GM21717 (cell line): ENCODE data around the gene OR56A4.

Experiments
- ATAC-seq: cut with Tn5 transposase; IDR thresholded peaks from one replicate; pipeline ENCODE4 v1.9.1; 2021; ENCODE audit warnings: mild to moderate bottlenecking, moderate library complexity; ENCODE audit not compliant: unreplicated experiment

Gene OR56A4

GRCh38 chr11:6006846-6007245, at the start of gene OR56A4:
OR56A4 (minus strand) TSS chr11:6006946; CDS start chr11:6002992, 3,954 bp downstream.
- ATAC-seq, result no peak

GRCh38 chr11:6055569-6055968, 48.8 kb upstream of the OR56A4 start:
- no peak for ATAC-seq

DNA sequence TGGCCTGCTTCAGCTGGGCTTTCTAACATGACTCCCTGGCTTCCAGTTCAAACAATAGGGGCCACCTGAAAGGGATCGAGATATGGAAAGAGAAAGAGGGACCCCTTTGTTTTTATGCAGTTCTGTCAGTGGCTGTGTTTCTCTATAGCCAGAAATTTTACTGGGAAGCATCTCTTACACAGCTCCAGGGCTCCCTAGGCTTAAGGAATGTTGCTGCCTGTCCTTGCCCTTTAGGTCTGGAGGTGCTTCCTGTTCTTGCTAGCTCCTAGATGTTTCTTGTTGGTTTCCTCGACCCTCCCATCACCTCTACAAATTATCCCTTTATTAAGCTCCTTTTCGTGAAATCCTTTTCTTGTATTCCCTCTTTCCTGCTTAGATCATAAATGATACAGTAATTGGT, 45.6 kb upstream of the OR56A4 start:
- no peak for ATAC-seq

- ATAC-seq, result no peak
Observed at GRCh38 chr11:6040874-6041273, 34.1 kb upstream of the OR56A4 start.

DNA sequence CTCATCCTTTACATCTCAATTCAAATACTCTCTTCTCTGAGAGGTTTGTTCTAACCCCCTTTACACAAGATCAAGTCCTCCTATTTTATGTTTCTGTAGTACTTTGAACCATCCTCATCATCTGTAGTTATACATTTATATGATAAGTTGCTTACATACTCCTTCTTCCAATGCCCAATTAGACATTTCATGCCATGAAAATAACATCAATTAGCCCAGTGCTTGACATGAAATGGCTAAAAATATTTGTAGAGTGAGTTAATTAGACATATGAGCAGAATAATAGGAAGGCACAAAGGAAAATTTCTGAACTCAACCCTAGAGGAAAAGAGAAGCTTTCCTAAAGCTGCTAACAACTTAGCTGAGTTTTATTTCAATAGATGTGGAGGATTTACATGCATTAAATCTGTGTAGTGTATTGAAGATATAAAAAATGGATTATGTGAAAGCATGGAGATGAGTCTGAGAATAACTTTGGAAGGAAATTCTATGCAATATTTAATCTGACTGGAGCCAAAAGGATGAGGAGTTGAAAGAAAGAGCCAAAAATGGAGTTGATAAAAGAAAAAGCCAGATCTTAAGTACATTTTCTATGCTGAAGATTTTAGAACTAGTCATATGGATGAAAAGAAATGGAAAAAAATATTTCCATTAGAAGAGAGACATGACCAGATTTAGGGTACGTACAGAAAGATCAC, 24.1 kb upstream of the OR56A4 start, which contains the start of gene OR56A1:
Gene OR56A1 (minus strand): TSS at position 51 of the 698 bp plus-strand sequence. CDS start 3,066 bp downstream, outside the sequence.
- ATAC-seq, result no peak

DNA sequence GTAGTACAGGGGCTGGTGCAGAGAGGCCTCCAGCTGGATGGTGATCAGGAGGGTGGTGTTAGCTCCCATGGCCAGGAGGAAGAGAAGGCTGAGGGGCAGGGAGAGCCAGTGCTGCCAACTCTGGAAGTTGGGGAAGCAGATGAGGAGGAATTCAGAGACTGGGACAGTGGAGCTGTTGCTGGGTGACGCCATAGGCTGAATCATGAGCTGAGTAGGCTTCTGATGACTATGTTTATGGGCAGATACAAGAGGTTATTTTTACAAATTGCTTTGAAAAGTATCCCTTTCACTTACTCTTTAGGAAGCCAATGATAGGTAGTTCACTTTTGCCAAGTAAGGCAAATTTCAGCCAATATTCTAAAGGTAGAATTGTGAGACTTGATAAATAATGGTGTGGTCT, 20.8 kb upstream of the OR56A4 start:
- ATAC-seq, result no peak

- no peak for ATAC-seq
Observed at GRCh38 chr11:6025056-6025455, 18.3 kb upstream of the OR56A4 start.

DNA sequence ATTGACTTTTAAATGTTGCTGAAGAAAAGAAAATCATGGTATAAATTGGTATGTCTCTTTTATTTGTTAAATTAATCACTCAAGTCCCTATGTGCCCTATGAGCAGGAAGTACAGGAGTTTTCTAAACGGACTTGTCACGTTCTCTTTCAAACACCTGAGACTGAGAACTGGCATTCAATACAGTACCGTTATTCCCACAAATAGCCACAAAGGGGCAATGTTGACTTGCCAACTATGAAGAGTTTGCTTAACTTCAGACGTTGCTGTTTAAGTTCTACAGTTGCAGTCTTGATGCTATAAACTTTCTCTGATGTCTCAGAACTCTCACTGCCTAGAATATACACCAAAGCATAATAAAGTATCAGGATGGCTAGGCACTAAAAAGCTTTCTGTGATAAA, 16.2 kb upstream of the OR56A4 start:
- ATAC-seq, result peak; percentile 49

GRCh38 chr11:6013042-6013441, 6.3 kb upstream of the OR56A4 start:
- ATAC-seq, result no peak

DNA sequence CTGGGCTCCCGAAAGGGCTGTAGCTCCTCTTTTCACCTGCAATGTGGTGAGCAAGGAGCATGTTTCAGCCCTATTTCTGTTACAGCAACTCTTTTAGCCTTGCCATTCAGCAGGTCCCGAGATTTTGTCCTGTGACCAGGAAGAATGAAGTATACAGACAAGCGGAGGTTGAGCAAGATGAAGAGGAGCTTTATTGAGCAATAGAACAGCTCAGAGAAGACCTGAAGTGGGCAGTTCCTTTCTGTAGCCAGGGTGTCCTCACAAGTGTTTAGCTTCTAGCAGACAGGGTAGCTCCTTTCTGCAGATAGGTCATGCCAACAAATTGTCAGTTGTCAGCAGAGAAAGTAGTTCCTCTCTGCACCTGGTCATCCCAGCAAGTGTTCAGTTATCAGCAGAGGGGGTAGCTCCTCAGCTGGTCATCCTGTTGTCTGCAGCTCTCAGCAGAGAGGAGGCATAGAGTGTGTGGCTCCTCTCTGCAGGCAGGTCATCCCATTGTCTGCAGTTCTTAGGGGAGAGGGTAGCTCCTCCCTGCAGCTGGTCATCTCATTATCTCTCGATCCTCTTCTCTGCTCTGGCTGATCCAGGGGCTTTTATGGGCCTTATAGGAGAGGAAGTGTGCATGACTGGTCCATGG, 5.4 kb upstream of the OR56A4 start:
- no peak for ATAC-seq

DNA sequence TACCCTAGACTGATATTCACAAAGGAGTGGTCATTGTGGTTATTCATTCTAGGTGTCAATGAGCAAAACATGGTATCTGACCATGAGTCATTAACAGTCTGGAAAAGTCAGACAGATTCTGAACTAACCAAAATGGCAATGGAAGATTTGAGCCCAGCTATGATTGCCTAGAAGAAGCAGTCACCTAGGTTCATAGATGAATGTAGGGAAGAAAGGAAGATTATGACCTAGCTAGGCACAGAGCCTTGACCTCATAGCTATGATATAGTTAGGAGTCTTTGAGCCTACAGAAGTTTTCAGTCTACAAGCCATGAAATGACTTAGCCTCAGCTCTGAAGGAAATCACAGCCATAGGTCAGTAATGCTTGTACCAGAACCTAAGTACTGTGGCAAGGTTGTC, 351 bp downstream of the OR56A4 start:
- ATAC-seq, result no peak

GRCh38 chr11:6002202-6002699, 4.5 kb downstream of the OR56A4 start:
- no peak for ATAC-seq

DNA sequence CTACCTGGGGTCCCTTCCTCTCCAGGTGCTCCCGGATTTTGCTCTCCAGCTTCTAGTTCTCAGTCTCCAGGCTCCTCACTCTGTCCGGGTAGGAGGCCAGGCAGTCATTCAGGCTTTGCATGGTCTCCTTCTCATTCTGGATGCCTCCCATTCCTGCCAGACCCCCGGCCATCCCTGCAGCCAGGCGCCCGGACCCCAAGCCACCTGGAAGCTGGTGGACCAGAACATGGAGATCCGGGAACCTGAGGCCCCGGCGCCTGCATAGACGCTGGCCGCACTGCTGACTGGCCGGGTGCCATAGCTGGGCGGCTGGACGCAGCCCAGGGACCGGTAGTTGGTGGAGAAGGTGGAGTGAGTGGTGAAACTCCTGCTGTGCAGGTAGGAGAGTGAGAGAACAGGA, 12.0 kb downstream of the OR56A4 start:
- ATAC-seq, result no peak

DNA sequence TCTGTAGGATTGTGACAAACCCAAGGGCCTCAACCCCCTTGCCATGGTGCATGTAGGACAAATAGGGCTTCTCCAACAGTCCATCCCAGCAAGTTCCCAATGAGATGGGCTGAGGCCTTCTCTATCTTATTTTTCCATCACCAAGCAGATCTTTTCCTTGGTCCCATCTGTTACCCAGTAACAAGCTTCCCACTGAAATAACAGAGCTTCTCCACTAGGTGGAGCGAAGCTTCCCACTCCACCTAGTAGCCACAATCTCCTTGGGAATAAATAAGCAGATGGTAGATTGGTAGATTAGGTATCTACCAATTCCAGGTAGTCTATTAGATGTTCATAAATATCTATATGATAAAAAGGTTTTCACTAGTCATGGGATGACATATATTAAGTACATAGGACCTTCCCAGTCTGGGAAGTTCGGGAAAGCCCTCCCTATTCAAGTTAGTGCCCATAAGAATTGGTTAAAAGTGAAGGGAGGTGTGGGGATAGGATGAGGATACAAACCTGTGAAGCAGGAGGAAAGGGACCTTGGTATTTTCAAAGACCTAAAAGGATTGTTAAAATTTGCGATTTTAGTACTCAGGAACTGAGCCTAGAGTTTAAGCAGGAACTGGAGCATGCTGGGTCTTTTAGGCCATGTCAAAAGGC, 14.0 kb downstream of the OR56A4 start:
- no peak for ATAC-seq

DNA sequence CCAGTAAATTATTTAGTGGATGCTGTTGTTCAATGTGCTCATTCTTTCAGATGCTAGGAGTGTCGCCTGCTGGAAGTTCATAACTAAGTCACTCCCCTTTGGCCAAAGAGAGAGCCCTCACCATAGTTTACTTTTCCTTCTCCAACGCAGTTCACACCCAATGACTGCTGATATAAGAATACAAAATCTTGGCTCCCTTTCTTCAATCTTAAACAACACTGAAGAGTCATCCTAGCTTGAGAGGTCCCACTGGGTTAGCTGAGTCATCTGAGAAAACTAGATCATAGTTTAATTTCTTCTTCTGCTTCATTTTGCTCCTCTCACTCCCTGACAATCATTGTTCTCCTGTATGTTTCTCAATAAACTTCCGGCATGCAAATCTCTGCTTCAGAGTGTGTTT, 14.6 kb downstream of the OR56A4 start:
- ATAC-seq, result no peak

GRCh38 chr11:5989203-5989602, 17.5 kb downstream of the OR56A4 start:
- no peak for ATAC-seq

DNA sequence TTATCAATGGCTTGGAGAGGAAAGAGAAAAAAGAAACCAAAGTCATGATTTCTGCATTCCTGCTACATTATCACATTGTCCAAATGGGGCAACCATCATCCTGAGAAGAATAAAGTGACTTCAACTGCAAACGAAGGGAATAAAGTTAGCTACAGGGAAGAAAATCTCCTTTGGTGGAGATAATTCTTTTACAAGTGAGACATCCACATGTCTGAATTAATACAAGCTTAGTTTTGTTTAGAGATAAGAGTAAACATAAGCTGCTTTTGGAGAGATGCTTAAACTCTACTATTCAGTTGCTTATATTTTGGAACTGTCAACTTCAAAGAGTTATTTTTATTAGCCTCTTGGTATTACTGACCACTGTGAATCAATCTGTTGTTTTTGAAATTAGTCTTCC, 19.9 kb downstream of the OR56A4 start, which contains the start of gene OR52L1:
Gene OR52L1 (minus strand): TSS at position 101 of the 400 bp plus-strand sequence. CDS start 55 bp downstream, at position 46.
- no peak for ATAC-seq

- ATAC-seq, result no peak
Observed at GRCh38 chr11:5983443-5983842, 23.3 kb downstream of the OR56A4 start.

DNA sequence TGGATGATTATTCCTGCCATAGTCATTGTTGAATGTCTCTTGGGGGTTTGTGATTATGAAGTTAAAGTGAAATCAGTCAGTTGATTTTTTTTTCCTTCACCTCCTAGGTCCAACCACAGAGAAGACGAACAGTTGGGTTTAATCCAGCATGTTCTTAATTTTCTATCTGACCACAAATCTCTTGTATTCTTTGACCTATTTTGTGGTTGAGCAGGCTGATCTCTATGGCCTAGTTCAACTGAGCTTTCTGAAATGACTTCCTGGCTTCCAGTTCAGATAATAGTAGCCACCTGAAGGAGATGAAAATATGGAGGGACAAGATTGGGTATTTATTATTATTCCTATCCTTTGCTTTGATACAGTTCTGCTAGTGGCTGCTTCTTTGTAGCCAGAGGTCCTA, 33.2 kb downstream of the OR56A4 start:
- ATAC-seq, result no peak

GRCh38 chr11:5968394-5968793, 38.4 kb downstream of the OR56A4 start, which contains the start of gene OR56A5:
OR56A5 (minus strand) TSS chr11:5968494; CDS start chr11:5968494, 0 bp downstream.
- no peak for ATAC-seq

DNA sequence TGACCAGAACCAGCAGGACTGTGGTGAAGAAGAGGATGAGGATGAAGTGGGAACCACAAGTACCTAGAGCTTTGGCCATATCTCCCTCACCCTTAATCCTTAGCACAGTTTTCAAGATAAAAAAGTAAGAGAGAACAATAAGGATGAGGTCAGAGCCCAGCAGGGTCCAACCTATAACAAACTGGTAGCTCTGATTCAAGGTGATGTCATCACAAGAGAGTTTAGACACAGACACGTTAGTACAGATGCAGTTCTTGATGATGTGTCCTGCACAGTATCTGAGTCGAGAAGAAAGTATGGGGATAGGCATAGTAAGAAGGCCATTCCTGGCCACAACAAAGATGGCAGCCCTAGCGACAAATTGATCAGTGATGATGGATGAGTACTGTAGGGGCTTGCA, 39.0 kb downstream of the OR56A4 start:
- no peak for ATAC-seq

- ATAC-seq, result no peak
Observed at GRCh38 chr11:5966958-5967357, 39.8 kb downstream of the OR56A4 start.
